Mesendoderm (in vitro differentiated cells): Measurements from ENCODE around the gene ANO7.

Experiments
- DNase-seq: peaks from one replicate; pipeline ENCODE4 v3.0.0; 2013
- H2AK5ac ChIP-seq: 2 replicates; pipeline ENCODE4 v1.6.1; 2013; ENCODE audit warnings: low read length, inconsistent platforms
- H2BK120ac ChIP-seq: 2 replicates; pipeline ENCODE4 v1.6.1; 2013; ENCODE audit warnings: low read depth, mild to moderate bottlenecking, low read length, moderate library complexity, mixed read lengths
- H2BK15ac ChIP-seq: replicated peaks from 2 replicates; pipeline ENCODE4 v1.6.1; 2013; ENCODE audit warnings: low read depth, mild to moderate bottlenecking, moderate library complexity
- H2BK5ac ChIP-seq: 2 replicates; pipeline ENCODE4 v1.6.1; 2013; ENCODE audit warnings: low read length, inconsistent platforms
- H3K18ac ChIP-seq: 2 replicates; pipeline ENCODE4 v1.6.1; 2013; ENCODE audit warnings: mild to moderate bottlenecking, low read length, mixed read lengths
- H3K23ac ChIP-seq: one replicate; pipeline ENCODE4 v1.6.1; 2013; ENCODE audit warnings: low read length
- H3K27ac ChIP-seq: 2 replicates; pipeline ENCODE4 v1.5.1; 2013; ENCODE audit warnings: low read depth, mild to moderate bottlenecking, inconsistent platforms, low read length, moderate library complexity
- H3K27me3 ChIP-seq: 2 replicates; pipeline ENCODE4 v1.6.1; 2013; ENCODE audit warnings: low read length, control low read depth, mild to moderate bottlenecking, inconsistent platforms; ENCODE audit not compliant: insufficient read depth, poor library complexity
- H3K36me3 ChIP-seq: 2 replicates; pipeline ENCODE4 v1.6.1; 2013; ENCODE audit warnings: low read length, inconsistent platforms; ENCODE audit not compliant: control insufficient read depth, insufficient read depth
- H3K4ac ChIP-seq: one replicate; pipeline ENCODE4 v1.6.1; 2013; ENCODE audit warnings: low read depth, mild to moderate bottlenecking, low read length, moderate library complexity
- H3K4me1 ChIP-seq: 2 replicates; pipeline ENCODE4 v1.6.1; 2013; ENCODE audit warnings: low read depth, low read length, inconsistent platforms; ENCODE audit not compliant: control insufficient read depth
- H3K4me2 ChIP-seq: 2 replicates; pipeline ENCODE4 v1.6.1; 2013; ENCODE audit warnings: low read length
- H3K4me3 ChIP-seq: 2 replicates; pipeline ENCODE4 v1.5.1; 2013; ENCODE audit warnings: mild to moderate bottlenecking, low read length
- H3K56ac ChIP-seq: one replicate; pipeline ENCODE4 v1.6.1; 2013; ENCODE audit warnings: low read length
- H3K79me1 ChIP-seq: 2 replicates; pipeline ENCODE4 v1.6.1; 2013; ENCODE audit warnings: low read length, inconsistent platforms
- H3K79me2 ChIP-seq: 2 replicates; pipeline ENCODE4 v1.6.1; 2013; ENCODE audit warnings: mild to moderate bottlenecking, low read length; ENCODE audit not compliant: control insufficient read depth, insufficient read depth
- H3K9ac ChIP-seq: 2 replicates; pipeline ENCODE4 v1.6.1; 2013; ENCODE audit warnings: low read length, inconsistent platforms
- H4K5ac ChIP-seq: one replicate; pipeline ENCODE4 v1.6.1; 2013; ENCODE audit warnings: low read length
- H4K8ac ChIP-seq: one replicate; pipeline ENCODE4 v1.6.1; 2013; ENCODE audit warnings: low read depth, mild to moderate bottlenecking, control low read depth, low read length, moderate library complexity
- WGBS: extraction: QIAGEN DNeasy Blood & Tissue Kit; methylation state at CpG from one replicate; pipeline ENCODE4 v1.1.7; 2013; ENCODE audit warnings: low lambda C conversion rate, missing lambda C conversion rate; ENCODE audit not compliant: insufficient coverage; ENCODE audit errors: extremely low coverage; 5-methylcytosine and 5-hydroxymethylcytosine counted together

ANO7 gene

GRCh38 chr2:241249654-241250053, 61.2 kb downstream of the ANO7 start:
- no peak overlapping the region for H3K4me2 ChIP-seq
- no CpG with 5 or more reads among the region's 14 CpGs for WGBS
- H3K36me3 ChIP-seq, result peaks cover 48% of the 10 kb centered on the region

GRCh38 chr2:241252778-241253475, 64.5 kb downstream of the ANO7 start:
- no peak overlapping the region for H2BK15ac ChIP-seq
- no peaks in the 10 kb centered on the region for H3K4me1 ChIP-seq
- H4K8ac ChIP-seq, result no peak overlapping the region
- no peak overlapping the region for H3K4me3 ChIP-seq
- H3K4me2 ChIP-seq, result no peak overlapping the region
- H3K9ac ChIP-seq, result no peak overlapping the region
- no peak overlapping the region for H2BK5ac ChIP-seq
- H3K18ac ChIP-seq, result no peak overlapping the region
- no peak for DNase-seq
- H2AK5ac ChIP-seq, result no peak overlapping the region
- H3K56ac ChIP-seq, result no peak overlapping the region
- H3K79me1 ChIP-seq, result peaks cover 6% of the 10 kb centered on the region
- WGBS, result no CpG with 5 or more reads among the region's 14 CpGs
- H2BK120ac ChIP-seq, result no peak overlapping the region
- no peak overlapping the region for H3K4ac ChIP-seq
- no peak overlapping the region for H3K23ac ChIP-seq
- H3K27me3 ChIP-seq, result no peaks in the 10 kb centered on the region
- H4K5ac ChIP-seq, result no peak overlapping the region
- no peaks in the 10 kb centered on the region for H3K79me2 ChIP-seq
- peaks cover 51% of the 10 kb centered on the region for H3K36me3 ChIP-seq
- no peak overlapping the region for H3K27ac ChIP-seq

More at GRCh38 chr2:241249654-241250053, 61.2 kb downstream of the ANO7 start:
- no peak overlapping the region for H2BK15ac ChIP-seq
- H3K23ac ChIP-seq, result no peak overlapping the region
- no peak overlapping the region for H3K9ac ChIP-seq
- H2AK5ac ChIP-seq, result no peak overlapping the region
- H3K18ac ChIP-seq, result no peak overlapping the region
- no peak overlapping the region for H3K4ac ChIP-seq
- no peaks in the 10 kb centered on the region for H3K27me3 ChIP-seq
- no peak overlapping the region for H4K5ac ChIP-seq
- H3K4me3 ChIP-seq, result no peak overlapping the region
- H3K79me2 ChIP-seq, result no peaks in the 10 kb centered on the region
- H3K56ac ChIP-seq, result no peak overlapping the region
- no peak overlapping the region for H2BK120ac ChIP-seq
- peaks cover 6% of the 10 kb centered on the region for H3K79me1 ChIP-seq
- H3K4me1 ChIP-seq, result no peaks in the 10 kb centered on the region
- H2BK5ac ChIP-seq, result no peak overlapping the region
- no peak for DNase-seq
- no peak overlapping the region for H4K8ac ChIP-seq
- H3K27ac ChIP-seq, result no peak overlapping the region

GRCh38 chr2:241254904-241255351, 66.5 kb downstream of the ANO7 start:
- H3K79me2 ChIP-seq, result no peaks in the 10 kb centered on the region
- no peak overlapping the region for H3K23ac ChIP-seq
- H3K27ac ChIP-seq, result no peak overlapping the region
- H2BK15ac ChIP-seq, result no peak overlapping the region
- peaks cover 6% of the 10 kb centered on the region for H3K79me1 ChIP-seq
- peaks cover 36% of the 10 kb centered on the region for H3K36me3 ChIP-seq
- no peaks in the 10 kb centered on the region for H3K27me3 ChIP-seq
- H2BK5ac ChIP-seq, result no peak overlapping the region
- H3K4me1 ChIP-seq, result no peaks in the 10 kb centered on the region
- H2BK120ac ChIP-seq, result no peak overlapping the region
- no peak overlapping the region for H3K56ac ChIP-seq
- no peak overlapping the region for H2AK5ac ChIP-seq
- H3K4me2 ChIP-seq, result no peak overlapping the region
- no peak overlapping the region for H4K8ac ChIP-seq
- whole genome bisulfite sequencing, result no CpG with 5 or more reads among the region's 10 CpGs
- no peak overlapping the region for H3K18ac ChIP-seq
- no peak overlapping the region for H3K4ac ChIP-seq
- H4K5ac ChIP-seq, result no peak overlapping the region
- H3K4me3 ChIP-seq, result no peak overlapping the region
- DNase-seq, result no peak
- no peak overlapping the region for H3K9ac ChIP-seq

- H2BK15ac ChIP-seq, result no peak overlapping the region
Observed at GRCh38 chr2:241255542-241256167, 67.2 kb downstream of the ANO7 start.

GRCh38 chr2:241256168-241256545, 67.7 kb downstream of the ANO7 start:
- Histone ChIP-seq H3K4me3 (no peak overlapping the region), H4K5ac (no peak overlapping the region), H3K4me1 (no peaks in the 10 kb centered on the region), H2BK120ac (no peak overlapping the region), H3K4ac (no peak overlapping the region), H3K18ac (no peak overlapping the region), H3K4me2 (no peak overlapping the region), H3K9ac (no peak overlapping the region), H2AK5ac (no peak overlapping the region), H4K8ac (no peak overlapping the region), H3K27ac (no peak overlapping the region), H3K56ac (no peak overlapping the region), H3K23ac (no peak overlapping the region), H3K79me2 (peaks cover 2% of the 10 kb centered on the region), H3K27me3 (no peaks in the 10 kb centered on the region), H3K36me3 (peaks cover 31% of the 10 kb centered on the region), H2BK5ac (no peak overlapping the region), H2BK15ac (no peak overlapping the region), H3K79me1 (peaks cover 5% of the 10 kb centered on the region)
- no peak for DNase-seq
- no CpG with 5 or more reads among the region's 11 CpGs for WGBS

More at GRCh38 chr2:241255542-241256167, 67.2 kb downstream of the ANO7 start:
- DNase-seq, result no peak
- Histone ChIP-seq H3K4me3 (no peak overlapping the region), H3K23ac (no peak overlapping the region), H3K27me3 (no peaks in the 10 kb centered on the region), H3K79me2 (peaks cover 2% of the 10 kb centered on the region), H2AK5ac (no peak overlapping the region), H3K36me3 (peaks cover 31% of the 10 kb centered on the region), H3K56ac (no peak overlapping the region), H3K4me1 (no peaks in the 10 kb centered on the region), H3K4me2 (no peak overlapping the region), H4K8ac (no peak overlapping the region), H2BK5ac (no peak overlapping the region), H4K5ac (no peak overlapping the region), H3K27ac (no peak overlapping the region), H3K18ac (no peak overlapping the region), H3K79me1 (peaks cover 6% of the 10 kb centered on the region), H2BK120ac (no peak overlapping the region), H3K9ac (no peak overlapping the region), H3K4ac (no peak overlapping the region)
- no CpG with 5 or more reads among the region's 13 CpGs for WGBS
